Body of pancreas (tissue), 4 donors: ENCODE results near the gene MCCC1. TPM values are rescaled to one million over a fixed set of nuclear protein-coding genes. Genes with fewer than 3 reads are reported as not detected.

ENCODE experiments used
- ATAC-seq: fragments of 150-250 bp; one replicate; pipeline ENCODE4 v1.9.1; 2016
- DNase-seq, 4 donors: peaks; one replicate each; pipeline ENCODE4 v3.0.0-alpha.2; 2019
- H3K27ac ChIP-seq, 4 donors: fragments of 200-600 bp; sonication (generic); 1 replicate in 3 of 4; 2 replicates in 1 of 4; pipeline versions ENCODE4 v1.5.1 to v1.6.1; 2016 to 2019; ENCODE audit warnings: mild to moderate bottlenecking in 1 of 4, mixed read lengths in 1 of 4, moderate library complexity in 1 of 4
- H3K27me3 ChIP-seq, 2 donors: fragments of 200-600 bp; sonication (generic); one replicate each; pipeline ENCODE4 v1.6.0; 2016; ENCODE audit warnings: mild to moderate bottlenecking in 1 of 2
- H3K36me3 ChIP-seq, 2 donors: fragments of 200-600 bp; sonication (generic); replicated peaks in 1 of 2; 2 replicates each; pipeline ENCODE4 v1.5.1; 2016; ENCODE audit warnings: low read depth in 2 of 2; ENCODE audit not compliant: insufficient read depth in 1 of 2
- H3K4me1 ChIP-seq: fragments of 200-600 bp; sonication (generic); one replicate; pipeline ENCODE4 v1.6.0; 2016
- H3K4me3 ChIP-seq, 2 donors: fragments of 200-600 bp; sonication (generic); 1 replicate in 1 of 2; 2 replicates in 1 of 2; pipeline ENCODE4 v1.5.1; 2016 to 2019
- H3K9me3 ChIP-seq, 3 donors: fragments of 200-600 bp; sonication (generic); 1 replicate in 2 of 3; 2 replicates in 1 of 3; pipeline ENCODE4 v1.5.1; 2016
- POLR2A ChIP-seq, 3 donors: fragments of 450-650 bp; IDR thresholded peaks; one replicate each; pipeline ENCODE4 v1.6.1; 2016; ENCODE audit warnings: antibody characterized with exemption in 3 of 3, mild to moderate bottlenecking in 2 of 3
- WGBS, 2 donors: methylation state at CpG; one replicate each; pipeline ENCODE4 v1.1.5; 2017; 5-methylcytosine and 5-hydroxymethylcytosine counted together
- intact Hi-C: fragments of 100-400 bp; cut with DNase I; formaldehyde crosslinking; loops from one replicate; pipeline ENCODE4 v1.15.1; 2023
- total RNA-seq, 2 donors: library from RNA; depleted of rRNA; stranded (reverse); fragments of >200 nt; gene quantifications; one replicate each; pipeline ENCODE4 v1.1.0, GENCODE V29; 2016
- TF ChIP-seq, protein P1 (sequence below), 7 experiments: fragments of 450-650 bp in 4 of 7; fragments of 200-600 bp in 3 of 7; sonication (generic) in 3 of 7; IDR thresholded peaks; one replicate each; pipeline ENCODE4 v1.5.1; 2016 to 2019; ENCODE audit warnings: antibody characterized with exemption in 7 of 7

MCCC1 gene
- total RNA-seq, 2 donors from 2014 or later = 50.8 to 63.9 TPM

- Histone ChIP-seq H3K27ac (peak overlapping the region; percentile 94 to 99 (median 98)), H3K4me3 (peak overlapping the region; percentile 39 to 90), H3K27me3 (no peaks in the 10 kb centered on the region), H3K36me3 (no peaks in the 10 kb centered on the region), H3K4me1 (peaks cover 59% of the 10 kb centered on the region), H3K9me3 (no peaks in the 10 kb centered on the region)
- intact Hi-C loops = no loop called here
- no peak for DNase-seq
- no peak for ATAC-seq
- WGBS, 2 donors = 0 to 1% methylated on average over 4 to 8 of the region's 8 CpGs
- no peak for TF ChIP-seq POLR2A (IDR thresholded peaks at IDR 0.05)
Measured at GRCh38 chr3:183098536-183099025, 715 bp downstream of the MCCC1 start.

- peak overlapping the region; percentile 80 to 87 (median 83) for H3K27ac ChIP-seq
- no peaks in the 10 kb centered on the region for H3K27me3 ChIP-seq
- peaks cover 45% of the 10 kb centered on the region for H3K4me1 ChIP-seq
- ATAC-seq = peak; percentile 66
- H3K9me3 ChIP-seq = no peaks in the 10 kb centered on the region
- no peak overlapping the region for H3K4me3 ChIP-seq
- intact Hi-C loops = no loop called here
- peaks cover 0 to 8% of the 10 kb centered on the region in 2 donors for H3K36me3 ChIP-seq
- TF ChIP-seq POLR2A (IDR thresholded peaks at IDR 0.05) = peak in 2 of 3 donors; percentile 52 to 57
- TF ChIP-seq, protein P1, sequence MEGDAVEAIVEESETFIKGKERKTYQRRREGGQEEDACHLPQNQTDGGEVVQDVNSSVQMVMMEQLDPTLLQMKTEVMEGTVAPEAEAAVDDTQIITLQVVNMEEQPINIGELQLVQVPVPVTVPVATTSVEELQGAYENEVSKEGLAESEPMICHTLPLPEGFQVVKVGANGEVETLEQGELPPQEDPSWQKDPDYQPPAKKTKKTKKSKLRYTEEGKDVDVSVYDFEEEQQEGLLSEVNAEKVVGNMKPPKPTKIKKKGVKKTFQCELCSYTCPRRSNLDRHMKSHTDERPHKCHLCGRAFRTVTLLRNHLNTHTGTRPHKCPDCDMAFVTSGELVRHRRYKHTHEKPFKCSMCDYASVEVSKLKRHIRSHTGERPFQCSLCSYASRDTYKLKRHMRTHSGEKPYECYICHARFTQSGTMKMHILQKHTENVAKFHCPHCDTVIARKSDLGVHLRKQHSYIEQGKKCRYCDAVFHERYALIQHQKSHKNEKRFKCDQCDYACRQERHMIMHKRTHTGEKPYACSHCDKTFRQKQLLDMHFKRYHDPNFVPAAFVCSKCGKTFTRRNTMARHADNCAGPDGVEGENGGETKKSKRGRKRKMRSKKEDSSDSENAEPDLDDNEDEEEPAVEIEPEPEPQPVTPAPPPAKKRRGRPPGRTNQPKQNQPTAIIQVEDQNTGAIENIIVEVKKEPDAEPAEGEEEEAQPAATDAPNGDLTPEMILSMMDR (IDR thresholded peaks at IDR 0.05) = no peak
- 20 to 26% methylated on average over 4 of the region's 4 CpGs for WGBS, 2 donors
- peak; percentile 52 to 85 (median 74) for DNase-seq
Measured at GRCh38 chr3:183094711-183095110, 4.6 kb downstream of the MCCC1 start.

GRCh38 chr3:183092256-183092655, 7.0 kb downstream of the MCCC1 start:
- TF ChIP-seq POLR2A (IDR thresholded peaks at IDR 0.05) = no peak
- TF ChIP-seq, protein P1 (IDR thresholded peaks at IDR 0.05) = no peak
- DNase-seq = no peak
- Histone ChIP-seq H3K36me3 (peaks cover 0 to 14% of the 10 kb centered on the region in 2 donors), H3K9me3 (no peaks in the 10 kb centered on the region), H3K4me1 (peaks cover 29% of the 10 kb centered on the region), H3K27ac (no peak overlapping the region), H3K27me3 (no peaks in the 10 kb centered on the region), H3K4me3 (no peak overlapping the region)
- intact Hi-C loops = no loop called here
- WGBS, 2 donors = 59 to 73% methylated on average over 8 of the region's 8 CpGs
- ATAC-seq = no peak

DNA sequence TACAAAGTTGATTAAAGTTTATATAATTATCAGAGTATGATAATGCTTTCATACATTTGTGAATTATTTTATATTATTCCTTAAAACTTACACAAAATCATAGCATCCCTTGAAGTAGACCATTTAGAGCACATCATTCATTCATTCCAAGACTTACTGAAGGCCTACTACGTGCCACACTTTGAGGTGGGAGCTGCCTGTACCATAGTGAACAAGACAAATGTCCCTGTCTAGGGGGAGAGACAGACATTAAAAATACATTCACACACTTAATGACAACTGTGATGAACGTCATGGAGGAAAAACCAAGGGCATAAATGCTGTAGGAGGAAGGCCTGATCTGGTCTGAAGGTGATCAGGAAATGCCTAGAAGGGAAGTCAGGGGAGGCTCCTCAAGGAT, 12.1 kb downstream of the MCCC1 start:
- no peaks in the 10 kb centered on the region for H3K9me3 ChIP-seq
- H3K4me3 ChIP-seq = no peak overlapping the region
- 51 to 64% methylated on average over 2 of the region's 2 CpGs for WGBS, 2 donors
- H3K4me1 ChIP-seq = peaks cover 10% of the 10 kb centered on the region
- no peaks in the 10 kb centered on the region for H3K27me3 ChIP-seq
- H3K27ac ChIP-seq = no peak overlapping the region
- ATAC-seq = no peak
- peaks cover 0 to 21% of the 10 kb centered on the region in 2 donors for H3K36me3 ChIP-seq
- intact Hi-C loops = no loop called here
- TF ChIP-seq, protein P1 (IDR thresholded peaks at IDR 0.05) = no peak
- TF ChIP-seq POLR2A (IDR thresholded peaks at IDR 0.05) = no peak
- no peak for DNase-seq

- H3K9me3 ChIP-seq = no peaks in the 10 kb centered on the region
- no peak overlapping the region for H3K27ac ChIP-seq
- H3K36me3 ChIP-seq = peaks cover 0 to 20% of the 10 kb centered on the region in 2 donors
- TF ChIP-seq, protein P1 (IDR thresholded peaks at IDR 0.05) = peak in 6 of 7 experiments; percentile 23 to 51 (median 39)
- no peak for TF ChIP-seq POLR2A (IDR thresholded peaks at IDR 0.05)
- peak in 3 of 4 donors; percentile 43 to 58 (median 48) for DNase-seq
- intact Hi-C loops = no loop called here
- H3K4me3 ChIP-seq = no peak overlapping the region
- peaks cover 21% of the 10 kb centered on the region for H3K4me1 ChIP-seq
- ATAC-seq = no peak
- 66 to 81% methylated on average over 9 of the region's 9 CpGs for WGBS, 2 donors
- no peaks in the 10 kb centered on the region for H3K27me3 ChIP-seq
Measured at GRCh38 chr3:183085634-183086390, 13.5 kb downstream of the MCCC1 start.
